ENCODE data around the gene ZNF652. TPM values are rescaled to one million over a fixed set of nuclear protein-coding genes. Genes with fewer than 3 reads are reported as not detected.

The ZNF652 gene
- total RNA-seq, 1 donor from 2014 or later = 12.8 TPM

DNA sequence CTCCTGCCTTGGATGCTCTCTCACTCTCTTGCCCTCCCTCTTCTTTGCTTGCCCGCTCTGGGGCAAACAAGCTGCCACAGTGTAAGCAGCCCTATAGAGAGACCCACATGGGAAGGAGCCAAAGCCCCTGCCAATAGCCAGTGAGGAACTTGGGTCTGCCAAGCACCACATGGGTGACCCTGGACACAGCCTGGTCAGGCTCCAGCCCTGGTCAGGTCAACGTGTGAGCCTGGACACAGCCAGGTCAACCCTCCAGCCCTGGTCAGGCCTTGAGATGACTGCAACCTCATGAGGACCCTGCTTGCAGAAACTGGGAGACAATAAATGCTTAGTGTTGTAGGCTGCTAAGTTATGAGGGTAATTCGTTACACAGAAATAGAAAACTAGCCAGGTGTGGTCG is 117.2 kb downstream of the ZNF652 start:
- H3K4me3 ChIP-seq (ENCODE audit: low read depth, low read length) = no peak overlapping the region
- no peak for DNase-seq (ENCODE audit: low read depth)
- TF ChIP-seq, protein P1, sequence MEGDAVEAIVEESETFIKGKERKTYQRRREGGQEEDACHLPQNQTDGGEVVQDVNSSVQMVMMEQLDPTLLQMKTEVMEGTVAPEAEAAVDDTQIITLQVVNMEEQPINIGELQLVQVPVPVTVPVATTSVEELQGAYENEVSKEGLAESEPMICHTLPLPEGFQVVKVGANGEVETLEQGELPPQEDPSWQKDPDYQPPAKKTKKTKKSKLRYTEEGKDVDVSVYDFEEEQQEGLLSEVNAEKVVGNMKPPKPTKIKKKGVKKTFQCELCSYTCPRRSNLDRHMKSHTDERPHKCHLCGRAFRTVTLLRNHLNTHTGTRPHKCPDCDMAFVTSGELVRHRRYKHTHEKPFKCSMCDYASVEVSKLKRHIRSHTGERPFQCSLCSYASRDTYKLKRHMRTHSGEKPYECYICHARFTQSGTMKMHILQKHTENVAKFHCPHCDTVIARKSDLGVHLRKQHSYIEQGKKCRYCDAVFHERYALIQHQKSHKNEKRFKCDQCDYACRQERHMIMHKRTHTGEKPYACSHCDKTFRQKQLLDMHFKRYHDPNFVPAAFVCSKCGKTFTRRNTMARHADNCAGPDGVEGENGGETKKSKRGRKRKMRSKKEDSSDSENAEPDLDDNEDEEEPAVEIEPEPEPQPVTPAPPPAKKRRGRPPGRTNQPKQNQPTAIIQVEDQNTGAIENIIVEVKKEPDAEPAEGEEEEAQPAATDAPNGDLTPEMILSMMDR (conservative IDR thresholded peaks at IDR 0.05; ENCODE audit: low read depth, low read length) = no peak

Other genes starting within 250 kb of the ZNF652 start
- 0.94 and 1.6 TPM in 2 replicates for gene B4GALNT2, start 229.5 kb downstream of the ZNF652 start, total RNA-seq
- 1.4 and 1.8 TPM in 2 replicates for gene GNGT2, start 151.7 kb downstream of the ZNF652 start, total RNA-seq
- 0.86 and 1.1 TPM in 2 replicates for gene ABI3, start 151.5 kb downstream of the ZNF652 start, total RNA-seq
- gene PHOSPHO1, start 131.5 kb downstream of the ZNF652 start, total RNA-seq = 0.22 TPM in 1 of 2 replicates, not detected in the other
- gene PHB1, start 52.6 kb upstream of the ZNF652 start, total RNA-seq = 166 and 263 TPM in 2 replicates
- 0.29 TPM in 1 of 2 replicates, not detected in the other for gene NGFR, start 133.0 kb upstream of the ZNF652 start, total RNA-seq
- gene NXPH3, start 213.6 kb upstream of the ZNF652 start, total RNA-seq = 0.07 and 0.69 TPM in 2 replicates

All from epithelial cell of proximal tubule (primary cell).